ENCODE measurements around the gene CHCHD6.

Gene CHCHD6

GRCh38 chr3:126913524-126913923 lies 209.5 kb downstream of the CHCHD6 start:
- H3K4me3 ChIP-seq (ENCODE audit: extremely low read depth, insufficient read depth, low read length, poor library complexity, severe bottlenecking): no peak overlapping the region
- H3K36me3 ChIP-seq (ENCODE audit: control insufficient read depth, insufficient read depth, low read length): peaks cover 5% of the 10 kb centered on the region
- H3K9me3 ChIP-seq (ENCODE audit: control insufficient read depth, low read length): no peaks in the 10 kb centered on the region
- WGBS, 2 experiments (ENCODE audit: insufficient coverage in 2 of 2): 94 to 99% methylated on average over 6 of the region's 6 CpGs
- peaks cover 21% of the 10 kb centered on the region for H3K4me1 ChIP-seq (ENCODE audit: control insufficient read depth, insufficient read depth, low read length, poor library complexity, severe bottlenecking)
- no peak overlapping the region for H3K27ac ChIP-seq (ENCODE audit: low read depth, low read length, severe bottlenecking)

- H3K4me3 ChIP-seq (ENCODE audit: extremely low read depth, insufficient read depth, low read length, poor library complexity, severe bottlenecking): no peak overlapping the region
- 94 to 97% methylated on average over 6 to 7 of the region's 7 CpGs for WGBS, 2 experiments (ENCODE audit: insufficient coverage in 2 of 2)
- peaks cover 21% of the 10 kb centered on the region for H3K4me1 ChIP-seq (ENCODE audit: control insufficient read depth, insufficient read depth, low read length, poor library complexity, severe bottlenecking)
- H3K27ac ChIP-seq (ENCODE audit: low read depth, low read length, severe bottlenecking): no peak overlapping the region
- H3K36me3 ChIP-seq (ENCODE audit: control insufficient read depth, insufficient read depth, low read length): peaks cover 5% of the 10 kb centered on the region
- H3K9me3 ChIP-seq (ENCODE audit: control insufficient read depth, low read length): no peaks in the 10 kb centered on the region
Measured at GRCh38 chr3:126914226-126914625, 210.2 kb downstream of the CHCHD6 start.

GRCh38 chr3:126915015-126915414 lies 211.0 kb downstream of the CHCHD6 start:
- Histone ChIP-seq H3K4me3 (ENCODE audit: extremely low read depth, insufficient read depth, low read length, poor library complexity, severe bottlenecking) (no peak overlapping the region), H3K4me1 (ENCODE audit: control insufficient read depth, insufficient read depth, low read length, poor library complexity, severe bottlenecking) (peaks cover 20% of the 10 kb centered on the region), H3K9me3 (ENCODE audit: control insufficient read depth, low read length) (no peaks in the 10 kb centered on the region), H3K27ac (ENCODE audit: low read depth, low read length, severe bottlenecking) (no peak overlapping the region), H3K36me3 (ENCODE audit: control insufficient read depth, insufficient read depth, low read length) (peaks cover 5% of the 10 kb centered on the region)
- WGBS, 2 experiments (ENCODE audit: insufficient coverage in 2 of 2): 96% methylated on average over 3 to 4 of the region's 4 CpGs

- Histone ChIP-seq H3K9me3 (ENCODE audit: control insufficient read depth, low read length) (peaks cover 3% of the 10 kb centered on the region), H3K4me3 (ENCODE audit: extremely low read depth, insufficient read depth, low read length, poor library complexity, severe bottlenecking) (no peak overlapping the region), H3K36me3 (ENCODE audit: control insufficient read depth, insufficient read depth, low read length) (peaks cover 5% of the 10 kb centered on the region), H3K4me1 (ENCODE audit: control insufficient read depth, insufficient read depth, low read length, poor library complexity, severe bottlenecking) (peaks cover 5% of the 10 kb centered on the region), H3K27ac (ENCODE audit: low read depth, low read length, severe bottlenecking) (no peak overlapping the region)
- 90 to 100% methylated on average over 2 to 4 of the region's 4 CpGs for WGBS, 2 experiments (ENCODE audit: insufficient coverage in 2 of 2)
Measured at GRCh38 chr3:126916546-126916945, 212.5 kb downstream of the CHCHD6 start.

- WGBS, 2 experiments (ENCODE audit: insufficient coverage in 2 of 2): 82 to 85% methylated on average over 3 to 5 of the region's 6 CpGs
Measured at GRCh38 chr3:126917232-126917804, 213.3 kb downstream of the CHCHD6 start.

GRCh38 chr3:126918355-126918821 lies 214.3 kb downstream of the CHCHD6 start:
- H3K4me3 ChIP-seq (ENCODE audit: extremely low read depth, insufficient read depth, low read length, poor library complexity, severe bottlenecking): no peak overlapping the region
- no peak overlapping the region for H3K27ac ChIP-seq (ENCODE audit: low read depth, low read length, severe bottlenecking)
- H3K9me3 ChIP-seq (ENCODE audit: control insufficient read depth, low read length): peaks cover 3% of the 10 kb centered on the region
- no peaks in the 10 kb centered on the region for H3K4me1 ChIP-seq (ENCODE audit: control insufficient read depth, insufficient read depth, low read length, poor library complexity, severe bottlenecking)
- H3K36me3 ChIP-seq (ENCODE audit: control insufficient read depth, insufficient read depth, low read length): peaks cover 5% of the 10 kb centered on the region

More at GRCh38 chr3:126917232-126917804, 213.3 kb downstream of the CHCHD6 start:
- Histone ChIP-seq H3K4me1 (ENCODE audit: control insufficient read depth, insufficient read depth, low read length, poor library complexity, severe bottlenecking) (no peaks in the 10 kb centered on the region), H3K27ac (ENCODE audit: low read depth, low read length, severe bottlenecking) (no peak overlapping the region), H3K36me3 (ENCODE audit: control insufficient read depth, insufficient read depth, low read length) (peaks cover 5% of the 10 kb centered on the region), H3K4me3 (ENCODE audit: extremely low read depth, insufficient read depth, low read length, poor library complexity, severe bottlenecking) (no peak overlapping the region), H3K9me3 (ENCODE audit: control insufficient read depth, low read length) (peaks cover 3% of the 10 kb centered on the region)

- 75 to 85% methylated on average over 3 to 4 of the region's 5 CpGs for whole genome bisulfite sequencing, 2 experiments (ENCODE audit: insufficient coverage in 2 of 2)
- Histone ChIP-seq H3K27ac (ENCODE audit: low read depth, low read length, severe bottlenecking) (no peak overlapping the region), H3K4me1 (ENCODE audit: control insufficient read depth, insufficient read depth, low read length, poor library complexity, severe bottlenecking) (peaks cover 15% of the 10 kb centered on the region), H3K9me3 (ENCODE audit: control insufficient read depth, low read length) (peaks cover 3% of the 10 kb centered on the region), H3K4me3 (ENCODE audit: extremely low read depth, insufficient read depth, low read length, poor library complexity, severe bottlenecking) (no peak overlapping the region), H3K36me3 (ENCODE audit: control insufficient read depth, insufficient read depth, low read length) (no peaks in the 10 kb centered on the region)
Measured at GRCh38 chr3:126921085-126921824, 217.2 kb downstream of the CHCHD6 start.

GRCh38 chr3:126922466-126922865 lies 218.4 kb downstream of the CHCHD6 start:
- H3K27ac ChIP-seq (ENCODE audit: low read depth, low read length, severe bottlenecking): no peak overlapping the region
- H3K9me3 ChIP-seq (ENCODE audit: control insufficient read depth, low read length): peaks cover 3% of the 10 kb centered on the region
- no peaks in the 10 kb centered on the region for H3K36me3 ChIP-seq (ENCODE audit: control insufficient read depth, insufficient read depth, low read length)
- H3K4me1 ChIP-seq (ENCODE audit: control insufficient read depth, insufficient read depth, low read length, poor library complexity, severe bottlenecking): peaks cover 27% of the 10 kb centered on the region
- H3K4me3 ChIP-seq (ENCODE audit: extremely low read depth, insufficient read depth, low read length, poor library complexity, severe bottlenecking): no peak overlapping the region
- 80 to 100% methylated on average over 1 of the region's 4 CpGs for WGBS, 2 experiments (ENCODE audit: insufficient coverage in 2 of 2)

- H3K36me3 ChIP-seq (ENCODE audit: control insufficient read depth, insufficient read depth, low read length): no peaks in the 10 kb centered on the region
- no peak overlapping the region for H3K27ac ChIP-seq (ENCODE audit: low read depth, low read length, severe bottlenecking)
- H3K9me3 ChIP-seq (ENCODE audit: control insufficient read depth, low read length): peaks cover 3% of the 10 kb centered on the region
- no peak overlapping the region for H3K4me3 ChIP-seq (ENCODE audit: extremely low read depth, insufficient read depth, low read length, poor library complexity, severe bottlenecking)
- WGBS, 2 experiments (ENCODE audit: insufficient coverage in 2 of 2): 97% methylated on average over 3 to 6 of the region's 6 CpGs
- peaks cover 36% of the 10 kb centered on the region for H3K4me1 ChIP-seq (ENCODE audit: control insufficient read depth, insufficient read depth, low read length, poor library complexity, severe bottlenecking)
Measured at GRCh38 chr3:126923423-126923822, 219.4 kb downstream of the CHCHD6 start.

GRCh38 chr3:126923895-126924294 lies 219.9 kb downstream of the CHCHD6 start:
- Histone ChIP-seq H3K27ac (ENCODE audit: low read depth, low read length, severe bottlenecking) (no peak overlapping the region), H3K36me3 (ENCODE audit: control insufficient read depth, insufficient read depth, low read length) (no peaks in the 10 kb centered on the region), H3K4me1 (ENCODE audit: control insufficient read depth, insufficient read depth, low read length, poor library complexity, severe bottlenecking) (peaks cover 38% of the 10 kb centered on the region), H3K4me3 (ENCODE audit: extremely low read depth, insufficient read depth, low read length, poor library complexity, severe bottlenecking) (no peak overlapping the region), H3K9me3 (ENCODE audit: control insufficient read depth, low read length) (peaks cover 3% of the 10 kb centered on the region)
- 92 to 100% methylated on average over 5 to 7 of the region's 7 CpGs for WGBS, 2 experiments (ENCODE audit: insufficient coverage in 2 of 2)

GRCh38 chr3:126924458-126924857 lies 220.4 kb downstream of the CHCHD6 start:
- H3K27ac ChIP-seq (ENCODE audit: low read depth, low read length, severe bottlenecking): no peak overlapping the region

More at GRCh38 chr3:126924458-126924857, 220.4 kb downstream of the CHCHD6 start:
- Histone ChIP-seq H3K4me3 (ENCODE audit: extremely low read depth, insufficient read depth, low read length, poor library complexity, severe bottlenecking) (no peak overlapping the region), H3K9me3 (ENCODE audit: control insufficient read depth, low read length) (peaks cover 3% of the 10 kb centered on the region), H3K36me3 (ENCODE audit: control insufficient read depth, insufficient read depth, low read length) (no peaks in the 10 kb centered on the region), H3K4me1 (ENCODE audit: control insufficient read depth, insufficient read depth, low read length, poor library complexity, severe bottlenecking) (peaks cover 38% of the 10 kb centered on the region)
- 95 to 100% methylated on average over 2 of the region's 2 CpGs for WGBS, 2 experiments (ENCODE audit: insufficient coverage in 2 of 2)
